CD4-positive, alpha-beta T cell (primary cell): ENCODE measurements around the gene VWA8. TPM values are rescaled to one million over a fixed set of nuclear protein-coding genes. Genes with fewer than 3 reads are reported as not detected.

ENCODE experiments used
- ATAC-seq: fragments of 200-7000 bp; cut with Tn5 transposase; one replicate; pipeline ENCODE4 v1.10.0; 2022; ENCODE audit warnings: mild to moderate bottlenecking; ENCODE audit not compliant: poor library complexity
- CTCF ChIA-PET: fragments of 350-600 bp; sonication (Branson Sonifier 250); formaldehyde crosslinking; loops from one replicate; lab custom pipeline; 2021; ENCODE audit warnings: antibody characterized with exemption, inconsistent platforms; lab: Charles Lee
- POLR2A ChIA-PET: fragments of 350-600 bp; sonication (Branson Sonifier 250); formaldehyde crosslinking; loops from one replicate; lab custom pipeline; 2021; ENCODE audit warnings: antibody characterized with exemption, inconsistent platforms; lab: Charles Lee
- DNase-seq, 14 experiments: peaks; one replicate each; pipeline ENCODE4 v3.0.0-alpha.2; 2013 to 2020; ENCODE audit warnings: mixed read lengths in 2 of 14
- H3K27ac ChIP-seq, 2 donors: one replicate each; pipeline versions ENCODE4 v1.5.1 to v1.7.0; 2013; ENCODE audit warnings: low read length in 2 of 2, low read depth in 1 of 2, mild to moderate bottlenecking in 1 of 2
- H3K27me3 ChIP-seq, 2 experiments: 1 replicate in 1 of 2; 2 replicates in 1 of 2; pipeline versions ENCODE4 v1.6.1 to v1.7.0; 2013; ENCODE audit warnings: low read length in 2 of 2, control low read depth in 1 of 2, mild to moderate bottlenecking in 1 of 2, moderate library complexity in 1 of 2; ENCODE audit not compliant: insufficient read depth in 2 of 2, control insufficient read depth in 1 of 2
- H3K36me3 ChIP-seq: one replicate; pipeline ENCODE4 v1.6.1; 2013; ENCODE audit warnings: low read length, control low read depth; ENCODE audit not compliant: insufficient read depth
- H3K4me1 ChIP-seq: one replicate; pipeline ENCODE4 v1.6.1; 2013; ENCODE audit warnings: low read length, control low read depth; ENCODE audit not compliant: insufficient read depth
- H3K4me3 ChIP-seq: one replicate; pipeline ENCODE4 v1.5.1; 2013; ENCODE audit warnings: mild to moderate bottlenecking, low read length, moderate library complexity
- H3K9me3 ChIP-seq, 2 experiments: 1 replicate in 1 of 2; 2 replicates in 1 of 2; pipeline versions ENCODE4 v1.6.1 to v1.7.0; 2013; ENCODE audit warnings: low read length in 2 of 2, mild to moderate bottlenecking in 2 of 2, control low read depth in 1 of 2, moderate library complexity in 1 of 2; ENCODE audit not compliant: control insufficient read depth in 1 of 2, insufficient read depth in 1 of 2
- H3K27ac Mint-ChIP-seq: one replicate; pipeline ENCODE4 v1.8.0; 2020; ENCODE audit warnings: mixed read lengths
- H3K27me3 Mint-ChIP-seq: one replicate; pipeline ENCODE4 v1.8.0; 2021; ENCODE audit warnings: mixed read lengths
- H3K36me3 Mint-ChIP-seq: one replicate; pipeline ENCODE4 v1.8.0; 2021; ENCODE audit warnings: low read depth, mixed read lengths
- H3K4me1 Mint-ChIP-seq: one replicate; pipeline ENCODE4 v1.8.0; 2021; ENCODE audit warnings: low read depth, mixed read lengths
- H3K4me3 Mint-ChIP-seq: one replicate; pipeline ENCODE4 v1.8.0; 2020; ENCODE audit warnings: mild to moderate bottlenecking, mixed read lengths
- H3K9me3 Mint-ChIP-seq: one replicate; pipeline ENCODE4 v1.8.0; 2020; ENCODE audit warnings: mixed read lengths
- intact Hi-C, 2 experiments: fragments of 100-400 bp; cut with DNase I in 1 of 2; cut with micrococcal nuclease in 1 of 2; formaldehyde crosslinking; loops; one replicate each; pipeline versions ENCODE4 v1.15.1 to v1.9.0; 2023 to 2025; cut with DNase I, micrococcal nuclease
- total RNA-seq, 174 experiments: library from RNA in 2 of 174; stranded (reverse) in 2 of 174; gene quantifications; one replicate each; pipeline ENCODE4 v1.2.3 and lab custom pipeline; 2021 to 2026
- TF ChIP-seq, protein P1 (sequence below): fragments of 200-600 bp; IDR thresholded peaks from one replicate; pipeline ENCODE4 v1.8.0; 2022; ENCODE audit warnings: antibody characterized with exemption, mild to moderate bottlenecking

VWA8 gene
- total RNA-seq, 2 experiments from 2014 or later = 18.7 to 19.0 TPM

- TF ChIP-seq, protein P1, sequence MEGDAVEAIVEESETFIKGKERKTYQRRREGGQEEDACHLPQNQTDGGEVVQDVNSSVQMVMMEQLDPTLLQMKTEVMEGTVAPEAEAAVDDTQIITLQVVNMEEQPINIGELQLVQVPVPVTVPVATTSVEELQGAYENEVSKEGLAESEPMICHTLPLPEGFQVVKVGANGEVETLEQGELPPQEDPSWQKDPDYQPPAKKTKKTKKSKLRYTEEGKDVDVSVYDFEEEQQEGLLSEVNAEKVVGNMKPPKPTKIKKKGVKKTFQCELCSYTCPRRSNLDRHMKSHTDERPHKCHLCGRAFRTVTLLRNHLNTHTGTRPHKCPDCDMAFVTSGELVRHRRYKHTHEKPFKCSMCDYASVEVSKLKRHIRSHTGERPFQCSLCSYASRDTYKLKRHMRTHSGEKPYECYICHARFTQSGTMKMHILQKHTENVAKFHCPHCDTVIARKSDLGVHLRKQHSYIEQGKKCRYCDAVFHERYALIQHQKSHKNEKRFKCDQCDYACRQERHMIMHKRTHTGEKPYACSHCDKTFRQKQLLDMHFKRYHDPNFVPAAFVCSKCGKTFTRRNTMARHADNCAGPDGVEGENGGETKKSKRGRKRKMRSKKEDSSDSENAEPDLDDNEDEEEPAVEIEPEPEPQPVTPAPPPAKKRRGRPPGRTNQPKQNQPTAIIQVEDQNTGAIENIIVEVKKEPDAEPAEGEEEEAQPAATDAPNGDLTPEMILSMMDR = no peak
- Histone ChIP-seq H3K27ac (no peak overlapping the region), H3K4me3 (no peak overlapping the region), H3K27me3 (no peaks in the 10 kb centered on the region), H3K36me3 (no peaks in the 10 kb centered on the region), H3K4me1 (no peaks in the 10 kb centered on the region), H3K9me3 (peaks cover 0 to 3% of the 10 kb centered on the region in 2 experiments)
- CTCF ChIA-PET = no interaction called here
- Mint-ChIP-seq H3K4me3 (no peak overlapping the region), H3K9me3 (no peaks in the 10 kb centered on the region), H3K27ac (no peak overlapping the region), H3K4me1 (no peaks in the 10 kb centered on the region), H3K27me3 (peaks cover 11% of the 10 kb centered on the region), H3K36me3 (no peaks in the 10 kb centered on the region)
- DNase-seq (no peak), ATAC-seq (no peak)
- intact Hi-C loops = no loop called here
- POLR2A ChIA-PET = no interaction called here
Measured at GRCh38 chr13:41985788-41986508, 25.0 kb upstream of the VWA8 start.

GRCh38 chr13:41981951-41982715, 21.2 kb upstream of the VWA8 start:
- TF ChIP-seq, protein P1 = no peak
- Histone ChIP-seq H3K27me3 (no peaks in the 10 kb centered on the region), H3K27ac (no peak overlapping the region), H3K4me1 (peaks cover 8% of the 10 kb centered on the region), H3K4me3 (no peak overlapping the region), H3K36me3 (no peaks in the 10 kb centered on the region), H3K9me3 (peaks cover 0 to 3% of the 10 kb centered on the region in 2 experiments)
- DNase-seq (no peak), ATAC-seq (no peak)
- no peaks in the 10 kb centered on the region for H3K36me3 Mint-ChIP-seq
- intact Hi-C loops = no loop called here
- H3K4me3 Mint-ChIP-seq = no peak overlapping the region
- CTCF ChIA-PET = no interaction called here
- POLR2A ChIA-PET = no interaction called here
- no peaks in the 10 kb centered on the region for H3K4me1 Mint-ChIP-seq
- no peaks in the 10 kb centered on the region for H3K9me3 Mint-ChIP-seq
- no peak overlapping the region for H3K27ac Mint-ChIP-seq
- no peaks in the 10 kb centered on the region for H3K27me3 Mint-ChIP-seq

DNA sequence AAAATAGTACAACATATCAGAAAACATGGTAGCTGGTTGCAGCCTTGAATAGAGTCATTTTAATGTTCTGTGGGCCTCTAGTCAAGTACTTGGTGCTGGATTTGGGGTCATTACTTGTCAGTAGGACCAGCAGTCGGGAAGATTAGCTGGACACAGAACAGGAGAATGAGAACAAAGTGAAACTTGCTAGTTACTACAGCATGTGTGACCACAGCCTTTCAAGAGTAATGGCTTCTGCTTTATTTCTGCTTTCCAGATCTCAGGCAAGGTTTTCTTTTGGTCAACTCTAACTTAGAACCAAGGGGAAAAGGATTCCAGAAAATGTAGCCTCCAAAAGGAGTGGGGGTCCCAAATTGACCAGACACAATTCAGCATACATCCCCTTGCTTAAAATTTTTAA, 17.1 kb upstream of the VWA8 start:
- no peak overlapping the region for H3K4me3 ChIP-seq
- ChIA-PET POLR2A (no interaction called here), CTCF (no interaction called here)
- H3K27ac ChIP-seq = no peak overlapping the region
- Mint-ChIP-seq H3K4me1 (peaks cover 7% of the 10 kb centered on the region), H3K9me3 (no peaks in the 10 kb centered on the region), H3K36me3 (no peaks in the 10 kb centered on the region), H3K27ac (no peak overlapping the region), H3K4me3 (no peak overlapping the region), H3K27me3 (no peaks in the 10 kb centered on the region)
- H3K9me3 ChIP-seq = no peaks in the 10 kb centered on the region
- peaks cover 19% of the 10 kb centered on the region for H3K4me1 ChIP-seq
- TF ChIP-seq, protein P1 = no peak
- no peaks in the 10 kb centered on the region for H3K36me3 ChIP-seq
- ATAC-seq = no peak
- no peak for DNase-seq
- no peaks in the 10 kb centered on the region for H3K27me3 ChIP-seq
- intact Hi-C loops = no loop called here
